SKM-1 treated with dmso at 0.1 percent for 144 hours (cell line): ENCODE measurements around the gene KLHL2.
A peak's percentile ranks its signal among the peaks of the same experiment; 100 is the strongest.

Source experiments
- DNase-seq: peaks from one replicate; lab custom pipeline; 2025; ENCODE audit not compliant: unreplicated experiment; lab: John Stamatoyannopoulos, UW

The KLHL2 gene

DNA sequence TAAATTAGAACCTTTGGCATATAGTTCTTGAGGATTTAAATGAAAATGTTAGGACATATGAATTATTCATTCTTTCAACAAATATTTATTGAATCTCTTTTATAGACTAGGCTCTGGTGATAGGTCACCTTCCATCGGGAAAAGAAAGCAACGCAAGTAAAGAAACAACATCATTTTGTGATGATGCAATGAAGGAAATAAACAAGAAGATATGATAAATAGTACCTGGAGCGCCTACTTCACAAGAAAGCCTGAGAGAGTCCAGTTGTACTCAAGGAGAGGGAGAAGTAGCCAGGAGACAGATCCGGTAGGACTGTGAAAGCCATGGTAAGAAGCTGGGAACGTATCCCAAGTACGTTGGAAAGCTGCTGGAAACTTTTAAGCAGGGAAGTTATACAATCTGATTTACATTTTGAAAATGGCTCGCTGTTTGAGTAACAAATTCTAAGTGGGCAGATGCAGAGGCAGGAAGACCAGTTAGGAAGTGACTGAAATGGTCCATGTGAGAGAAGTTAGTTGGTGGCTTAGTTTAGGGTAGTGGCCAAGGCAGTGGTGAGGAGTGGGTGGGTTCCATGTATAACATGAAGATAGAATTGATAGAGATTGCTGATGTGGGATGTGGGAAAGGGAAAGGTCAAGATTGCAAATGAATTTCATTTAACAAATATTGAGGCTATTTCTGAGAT lies 153.8 kb downstream of the KLHL2 start:
- no peak for DNase-seq

DNA sequence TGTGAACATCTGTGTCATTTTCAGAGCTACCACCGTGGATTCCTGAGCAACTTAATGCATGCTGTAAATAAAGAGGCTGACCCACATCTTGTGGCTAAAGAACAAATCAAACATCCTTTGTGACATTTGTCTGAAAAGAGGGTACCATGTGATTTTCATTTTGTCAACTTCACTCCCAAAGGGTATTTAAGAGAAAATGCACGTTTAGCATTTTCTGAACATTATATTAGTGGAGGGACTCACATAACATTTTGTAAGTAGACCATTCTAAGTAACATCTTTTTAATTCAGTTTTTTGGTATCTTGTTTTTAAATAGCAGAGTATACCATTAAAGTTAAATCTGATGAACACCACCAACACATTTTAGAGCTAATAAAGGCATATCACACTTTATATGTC lies 154.4 kb downstream of the KLHL2 start:
- DNase-seq, result no peak

DNA sequence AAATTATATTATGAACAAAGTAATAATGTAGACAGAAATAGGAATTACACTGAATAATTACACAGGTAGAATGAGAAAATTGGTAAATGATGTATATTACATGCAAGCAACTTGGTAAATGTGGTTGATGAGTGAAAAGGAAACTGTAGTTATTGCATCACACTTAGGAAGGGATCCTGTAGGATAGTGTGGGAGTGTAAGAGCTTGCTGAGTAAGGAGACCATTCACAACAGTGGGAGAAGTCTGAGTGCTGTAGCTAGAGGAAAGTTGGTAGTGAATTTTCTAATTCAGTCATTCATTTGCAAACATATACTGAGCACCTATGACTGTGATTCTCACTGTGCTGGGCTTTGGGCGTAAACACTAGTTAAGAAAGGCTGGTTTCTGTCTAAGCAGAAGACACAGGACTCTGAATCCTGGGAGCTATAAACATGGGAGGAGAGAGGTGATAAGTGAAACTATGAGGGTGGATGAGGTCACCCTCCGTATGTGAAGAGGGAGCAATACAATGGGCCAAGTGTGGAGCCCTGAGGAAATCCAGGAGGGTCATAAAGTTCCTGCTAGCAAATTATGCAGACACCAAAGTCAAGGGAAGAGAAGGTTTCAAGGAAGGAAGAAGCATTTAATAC lies 157.2 kb downstream of the KLHL2 start:
- no peak for DNase-seq

DNA sequence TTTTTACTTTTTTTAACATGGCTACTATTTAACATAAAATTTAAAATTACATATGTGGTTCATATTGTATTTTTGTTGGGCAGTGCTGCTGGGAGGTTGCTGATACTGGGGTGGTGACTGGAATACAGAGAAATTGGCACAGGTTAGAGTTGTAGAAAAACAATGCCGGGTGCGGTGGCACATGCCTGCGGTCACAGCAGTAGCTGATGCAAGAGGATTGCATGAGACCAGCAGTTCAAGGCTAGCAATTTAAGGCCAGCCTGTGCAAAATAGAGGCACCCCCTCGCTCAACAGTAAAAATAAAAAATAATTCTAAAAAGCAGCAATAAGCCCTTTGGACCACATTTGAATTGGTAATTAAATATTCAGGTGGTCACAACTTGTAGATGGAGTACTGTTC lies 159.7 kb downstream of the KLHL2 start:
- DNase-seq, result no peak

DNA sequence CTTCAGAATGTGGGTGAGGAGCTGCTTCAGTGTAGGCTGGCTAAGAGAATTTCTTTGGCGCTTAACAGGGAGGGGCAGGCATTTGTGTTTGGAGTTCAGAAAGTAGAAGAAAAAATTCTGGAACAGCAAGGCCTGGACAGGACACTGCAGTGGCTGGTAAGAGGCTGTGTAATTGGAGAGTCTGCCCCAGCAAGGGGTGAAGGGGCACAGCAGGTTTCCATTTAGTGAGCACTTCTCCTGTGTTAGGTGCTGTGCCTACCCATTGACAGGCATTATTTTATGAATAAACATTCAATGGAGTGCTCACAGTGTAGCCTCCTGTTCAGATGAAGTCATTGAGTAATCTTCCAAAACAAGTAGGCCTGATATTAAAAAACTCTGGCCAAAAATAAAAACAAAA lies 160.8 kb downstream of the KLHL2 start:
- no peak for DNase-seq

DNA sequence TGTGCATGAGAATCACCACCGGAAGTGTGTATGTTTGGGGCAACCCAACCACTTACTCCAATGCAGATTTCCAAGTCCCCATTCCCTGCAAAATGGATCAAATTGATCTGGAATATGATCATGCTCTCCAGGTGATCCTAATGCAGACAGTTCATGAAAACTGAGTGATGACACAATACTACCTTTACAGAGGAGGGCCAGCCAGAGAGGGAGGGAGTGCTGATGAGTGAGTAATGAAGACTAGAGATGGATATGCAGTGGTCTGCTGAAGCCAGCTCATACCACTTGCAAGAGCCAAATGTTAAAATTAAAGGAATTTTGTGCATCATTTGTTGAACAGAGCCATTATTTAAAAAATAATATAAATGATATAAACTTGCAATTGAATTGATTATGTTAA lies 161.2 kb downstream of the KLHL2 start:
- DNase-seq, result no peak

DNA sequence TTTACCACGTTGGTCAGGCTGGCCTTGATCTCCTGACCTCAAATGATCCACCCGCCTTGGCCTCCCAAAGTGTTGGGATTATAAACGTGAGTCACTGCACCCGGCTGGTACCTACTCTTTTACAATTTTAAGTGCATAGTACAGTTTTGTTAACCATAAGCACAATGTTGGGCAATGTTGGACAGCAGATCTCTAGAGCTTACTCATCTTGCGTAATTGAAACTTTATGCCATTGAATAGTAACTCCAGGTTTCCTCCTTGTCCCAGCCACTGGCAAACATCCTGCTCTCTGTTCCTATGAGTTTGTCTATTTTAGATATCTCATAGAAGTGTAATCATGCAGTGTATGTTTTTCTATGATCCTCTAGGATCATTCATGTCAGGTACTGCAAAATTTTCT lies 162.2 kb downstream of the KLHL2 start:
- DNase-seq, result peak; percentile 50

DNA sequence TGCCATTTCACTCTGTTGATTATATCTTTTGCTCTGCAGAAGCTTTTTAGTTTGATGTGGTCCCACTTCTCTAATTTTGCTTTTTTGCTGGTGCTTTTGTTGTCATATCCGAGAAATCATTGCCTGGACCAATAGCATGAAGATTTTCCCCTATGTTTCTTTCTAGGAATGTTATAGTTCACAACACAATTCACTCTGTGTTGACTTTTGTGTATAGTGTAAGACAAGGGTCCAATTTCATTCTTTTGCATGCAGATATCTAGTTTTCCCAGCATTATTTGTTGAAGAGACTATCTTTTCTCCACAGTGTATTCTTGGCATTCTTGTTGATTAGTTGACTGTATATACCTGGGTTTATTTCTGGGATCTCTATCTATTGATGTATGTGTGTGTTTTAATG lies 163.2 kb downstream of the KLHL2 start:
- DNase-seq, result no peak
